ENCODE data around the gene BRME1. TPM values are rescaled to one million over a fixed set of nuclear protein-coding genes. Genes with fewer than 3 reads are reported as not detected.

Gene BRME1
- total RNA-seq, 5 donors from 2014 or later (not counting 1 experiment from before 2014, with no cell fraction given): 1.3 to 3.6 (median 1.7) TPM

DNA sequence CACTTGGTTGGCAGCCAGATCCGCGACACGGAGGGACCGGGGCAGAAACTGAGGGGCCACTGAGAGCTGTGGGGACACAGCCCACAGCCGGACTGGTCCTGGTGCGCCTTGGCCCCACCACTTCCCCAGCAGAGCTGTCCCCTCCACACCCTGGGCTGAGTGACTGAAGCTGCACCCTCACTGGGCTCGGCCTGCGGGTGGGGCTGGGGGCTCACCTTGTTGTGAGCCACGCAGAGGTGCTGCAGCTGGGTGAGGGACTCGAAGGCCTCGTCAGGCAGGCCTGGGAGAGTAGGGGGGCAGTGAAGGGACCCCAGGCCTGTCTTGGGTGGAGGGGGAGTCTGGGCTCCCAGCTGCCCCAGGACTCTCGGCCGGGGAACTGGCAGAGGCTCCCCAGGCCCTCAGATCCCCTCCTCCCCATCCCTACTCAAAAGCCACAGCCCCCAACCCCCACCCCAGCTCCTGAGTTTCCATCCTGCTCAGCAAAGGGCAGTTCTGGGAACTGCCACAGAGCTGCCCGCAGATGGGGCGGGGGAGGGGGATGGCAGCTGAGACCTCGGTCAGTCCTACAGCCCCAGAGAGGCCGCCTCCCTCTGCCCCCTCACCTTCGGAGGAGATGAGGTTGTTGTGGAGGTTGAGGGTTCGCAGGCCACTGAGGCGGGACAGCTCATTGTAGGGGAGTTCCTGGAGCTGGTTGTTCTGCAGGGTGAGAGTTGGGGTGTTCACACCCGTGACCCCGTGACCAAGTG lies 30.0 kb upstream of the BRME1 start:
- CTCF ChIA-PET: no interaction called here
- no peak overlapping the region for H3K27ac ChIP-seq (ENCODE audit: low read length)
- H3K4me3 Mint-ChIP-seq: no peak overlapping the region
- H3K4me3 ChIP-seq (ENCODE audit: control insufficient read depth in 1 of 2, extremely low read depth in 1 of 2, low read length in 1 of 2): no peak overlapping the region
- H3K27me3 Mint-ChIP-seq: peaks cover 4 to 17% of the 10 kb centered on the region in 2 donors
- POLR2A ChIA-PET: interaction anchor here in 1 of 2 donors (0.6 kb wide), 1 partner anchor 308 kb away, joined by 10 read pairs; no protein-coding TSS in a partner anchor
- WGBS (ENCODE audit: insufficient coverage): 93% methylated on average over 11 of the region's 22 CpGs
- ATAC-seq (replicated peaks in 1 of 4): no peak
- peaks cover 0 to 11% (median 9%) of the 10 kb centered on the region in 3 donors for H3K4me1 Mint-ChIP-seq
- H3K4me1 ChIP-seq (ENCODE audit: control insufficient read depth in 1 of 2, extremely low read depth in 1 of 2, insufficient read depth in 2 of 2, low read length in 2 of 2): peaks cover 0 to 4% of the 10 kb centered on the region in 2 experiments
- no peak for DNase-seq
- no peaks in the 10 kb centered on the region for H3K36me3 Mint-ChIP-seq
- no peak overlapping the region for H3K27ac Mint-ChIP-seq
- no peaks in the 10 kb centered on the region for H3K36me3 ChIP-seq (ENCODE audit: control insufficient read depth in 2 of 2, extremely low read depth in 1 of 2, insufficient read depth in 1 of 2, low read length in 1 of 2)
- H3K9me3 ChIP-seq: no peaks in the 10 kb centered on the region
- no peaks in the 10 kb centered on the region for H3K9me3 Mint-ChIP-seq
- H3K27me3 ChIP-seq (replicated peaks in 1 of 2; ENCODE audit: control insufficient read depth in 2 of 2, extremely low read depth in 1 of 2, insufficient read depth in 2 of 2, low read length in 1 of 2): peaks cover 0 to 37% of the 10 kb centered on the region in 2 experiments

DNA sequence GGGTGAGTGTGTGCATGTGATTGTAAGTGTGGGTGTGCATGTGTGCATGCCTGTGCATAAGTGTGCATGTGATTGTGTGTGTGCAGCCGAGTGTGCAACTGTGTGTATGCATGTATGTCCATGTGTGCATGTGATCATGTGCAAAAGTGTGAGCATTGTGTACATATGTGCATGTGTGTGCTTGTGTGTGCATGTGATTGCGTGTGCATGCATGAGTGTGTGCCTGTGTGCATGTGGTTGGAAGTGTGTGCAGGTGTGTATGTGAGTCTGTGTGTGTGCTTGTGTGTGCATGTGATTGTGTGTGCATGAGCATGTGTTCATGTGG lies 28.8 kb upstream of the BRME1 start:
- Histone ChIP-seq H3K27me3 (replicated peaks in 1 of 2; ENCODE audit: control insufficient read depth in 2 of 2, extremely low read depth in 1 of 2, insufficient read depth in 2 of 2, low read length in 1 of 2) (peaks cover 0 to 37% of the 10 kb centered on the region in 2 experiments), H3K4me1 (ENCODE audit: control insufficient read depth in 1 of 2, extremely low read depth in 1 of 2, insufficient read depth in 2 of 2, low read length in 2 of 2) (peaks cover 0 to 4% of the 10 kb centered on the region in 2 experiments), H3K9me3 (no peaks in the 10 kb centered on the region), H3K27ac (ENCODE audit: low read length) (no peak overlapping the region), H3K4me3 (ENCODE audit: control insufficient read depth in 1 of 2, extremely low read depth in 1 of 2, low read length in 1 of 2) (no peak overlapping the region), H3K36me3 (ENCODE audit: control insufficient read depth in 2 of 2, extremely low read depth in 1 of 2, insufficient read depth in 1 of 2, low read length in 1 of 2) (no peaks in the 10 kb centered on the region)
- no peak overlapping the region for H3K27ac Mint-ChIP-seq
- peaks cover 4 to 17% of the 10 kb centered on the region in 2 donors for H3K27me3 Mint-ChIP-seq
- CTCF ChIA-PET: no interaction called here
- 91% methylated on average over 2 of the region's 2 CpGs for WGBS (ENCODE audit: insufficient coverage)
- no peaks in the 10 kb centered on the region for H3K9me3 Mint-ChIP-seq
- no peaks in the 10 kb centered on the region for H3K36me3 Mint-ChIP-seq
- DNase-seq (no peak), ATAC-seq (replicated peaks in 1 of 4) (no peak)
- POLR2A ChIA-PET: no interaction called here
- H3K4me1 Mint-ChIP-seq: peaks cover 0 to 11% (median 9%) of the 10 kb centered on the region in 3 donors
- no peak overlapping the region for H3K4me3 Mint-ChIP-seq

- Histone ChIP-seq H3K9me3 (no peaks in the 10 kb centered on the region), H3K4me1 (ENCODE audit: control insufficient read depth in 1 of 2, extremely low read depth in 1 of 2, insufficient read depth in 2 of 2, low read length in 2 of 2) (peaks cover 0 to 4% of the 10 kb centered on the region in 2 experiments), H3K27ac (ENCODE audit: low read length) (no peak overlapping the region), H3K4me3 (ENCODE audit: control insufficient read depth in 1 of 2, extremely low read depth in 1 of 2, low read length in 1 of 2) (no peak overlapping the region), H3K36me3 (ENCODE audit: control insufficient read depth in 2 of 2, extremely low read depth in 1 of 2, insufficient read depth in 1 of 2, low read length in 1 of 2) (peaks cover 0 to 5% of the 10 kb centered on the region in 2 donors), H3K27me3 (replicated peaks in 1 of 2; ENCODE audit: control insufficient read depth in 2 of 2, extremely low read depth in 1 of 2, insufficient read depth in 2 of 2, low read length in 1 of 2) (peaks cover 0 to 28% of the 10 kb centered on the region in 2 experiments)
- ChIA-PET CTCF (interaction anchor here in 1 of 2 donors (0.6 kb wide), 1 partner anchor 114 kb away, joined by 3 read pairs; no protein-coding TSS in a partner anchor), POLR2A (no interaction called here)
- Mint-ChIP-seq H3K27ac (no peak overlapping the region), H3K4me1 (peaks cover 0 to 11% (median 9%) of the 10 kb centered on the region in 3 donors), H3K36me3 (peaks cover 5% of the 10 kb centered on the region), H3K9me3 (no peaks in the 10 kb centered on the region), H3K4me3 (no peak overlapping the region), H3K27me3 (peaks cover 4 to 17% of the 10 kb centered on the region in 2 donors)
- no peak for DNase-seq
- ATAC-seq (replicated peaks in 1 of 4): no peak
- WGBS (ENCODE audit: insufficient coverage): 94% methylated on average over 42 of the region's 42 CpGs
Measured at GRCh38 chr19:13932911-13933393, 27.0 kb upstream of the BRME1 start.

GRCh38 chr19:13932149-13932637 lies 26.3 kb upstream of the BRME1 start:
- H3K36me3 ChIP-seq (ENCODE audit: control insufficient read depth in 2 of 2, extremely low read depth in 1 of 2, insufficient read depth in 1 of 2, low read length in 1 of 2): peaks cover 0 to 6% of the 10 kb centered on the region in 2 donors
- no peak for ATAC-seq (replicated peaks in 1 of 4)
- H3K27ac ChIP-seq (ENCODE audit: low read length): no peak overlapping the region
- Mint-ChIP-seq H3K27ac (no peak overlapping the region), H3K27me3 (peaks cover 0 to 13% of the 10 kb centered on the region in 2 donors), H3K4me3 (no peak overlapping the region), H3K4me1 (peaks cover 0 to 11% (median 10%) of the 10 kb centered on the region in 3 donors), H3K9me3 (no peaks in the 10 kb centered on the region), H3K36me3 (peaks cover 7% of the 10 kb centered on the region)
- 81% methylated on average over 4 of the region's 6 CpGs for WGBS (ENCODE audit: insufficient coverage)
- ChIA-PET CTCF (interaction anchor here in 1 of 2 donors (0.6 kb wide), 1 partner anchor 115 kb away, joined by 3 read pairs; no protein-coding TSS in a partner anchor), POLR2A (no interaction called here)
- H3K4me1 ChIP-seq (ENCODE audit: control insufficient read depth in 1 of 2, extremely low read depth in 1 of 2, insufficient read depth in 2 of 2, low read length in 2 of 2): no peaks in the 10 kb centered on the region
- H3K4me3 ChIP-seq (ENCODE audit: control insufficient read depth in 1 of 2, extremely low read depth in 1 of 2, low read length in 1 of 2): no peak overlapping the region
- no peaks in the 10 kb centered on the region for H3K9me3 ChIP-seq
- H3K27me3 ChIP-seq (replicated peaks in 1 of 2; ENCODE audit: control insufficient read depth in 2 of 2, extremely low read depth in 1 of 2, insufficient read depth in 2 of 2, low read length in 1 of 2): peaks cover 0 to 20% of the 10 kb centered on the region in 2 experiments
- no peak for DNase-seq

- Mint-ChIP-seq H3K9me3 (no peaks in the 10 kb centered on the region), H3K4me3 (no peak overlapping the region), H3K4me1 (peaks cover 2 to 16% (median 13%) of the 10 kb centered on the region in 3 donors), H3K27ac (no peak overlapping the region), H3K27me3 (peaks cover 0 to 13% of the 10 kb centered on the region in 2 donors), H3K36me3 (peaks cover 14% of the 10 kb centered on the region)
- peaks cover 0 to 11% of the 10 kb centered on the region in 2 donors for H3K36me3 ChIP-seq (ENCODE audit: control insufficient read depth in 2 of 2, extremely low read depth in 1 of 2, insufficient read depth in 1 of 2, low read length in 1 of 2)
- POLR2A ChIA-PET: no interaction called here
- no peak overlapping the region for H3K27ac ChIP-seq (ENCODE audit: low read length)
- no peaks in the 10 kb centered on the region for H3K9me3 ChIP-seq
- H3K4me3 ChIP-seq (ENCODE audit: control insufficient read depth in 1 of 2, extremely low read depth in 1 of 2, low read length in 1 of 2): no peak overlapping the region
- ATAC-seq (replicated peaks in 1 of 4) (no peak), DNase-seq (no peak)
- WGBS (ENCODE audit: insufficient coverage): 92% methylated on average over 27 of the region's 30 CpGs
- peaks cover 0 to 19% of the 10 kb centered on the region in 2 experiments for H3K27me3 ChIP-seq (replicated peaks in 1 of 2; ENCODE audit: control insufficient read depth in 2 of 2, extremely low read depth in 1 of 2, insufficient read depth in 2 of 2, low read length in 1 of 2)
- H3K4me1 ChIP-seq (ENCODE audit: control insufficient read depth in 1 of 2, extremely low read depth in 1 of 2, insufficient read depth in 2 of 2, low read length in 2 of 2): peaks cover 0 to 3% of the 10 kb centered on the region in 2 experiments
- CTCF ChIA-PET: no interaction called here
Measured at GRCh38 chr19:13931391-13932148, 25.7 kb upstream of the BRME1 start.

GRCh38 chr19:13930402-13930801 lies 24.5 kb upstream of the BRME1 start:
- Mint-ChIP-seq H3K27me3 (peaks cover 0 to 7% of the 10 kb centered on the region in 2 donors), H3K4me1 (peaks cover 3 to 23% (median 16%) of the 10 kb centered on the region in 3 donors), H3K27ac (no peak overlapping the region), H3K36me3 (peaks cover 14% of the 10 kb centered on the region), H3K9me3 (no peaks in the 10 kb centered on the region), H3K4me3 (no peak overlapping the region)
- Histone ChIP-seq H3K36me3 (ENCODE audit: control insufficient read depth in 2 of 2, extremely low read depth in 1 of 2, insufficient read depth in 1 of 2, low read length in 1 of 2) (peaks cover 0 to 16% of the 10 kb centered on the region in 2 donors), H3K4me1 (ENCODE audit: control insufficient read depth in 1 of 2, extremely low read depth in 1 of 2, insufficient read depth in 2 of 2, low read length in 2 of 2) (peaks cover 0 to 5% of the 10 kb centered on the region in 2 experiments), H3K4me3 (ENCODE audit: control insufficient read depth in 1 of 2, extremely low read depth in 1 of 2, low read length in 1 of 2) (no peak overlapping the region), H3K9me3 (no peaks in the 10 kb centered on the region), H3K27me3 (replicated peaks in 1 of 2; ENCODE audit: control insufficient read depth in 2 of 2, extremely low read depth in 1 of 2, insufficient read depth in 2 of 2, low read length in 1 of 2) (peaks cover 0 to 7% of the 10 kb centered on the region in 2 experiments), H3K27ac (ENCODE audit: low read length) (no peak overlapping the region)
- ATAC-seq (replicated peaks in 1 of 4) (no peak), DNase-seq (no peak)
- POLR2A ChIA-PET: no interaction called here
- CTCF ChIA-PET: no interaction called here
- 89% methylated on average over 17 of the region's 17 CpGs for WGBS (ENCODE audit: insufficient coverage)
